Spleen (tissue), 11 donors: ENCODE results near the gene PGF. TPM values are rescaled to one million over a fixed set of nuclear protein-coding genes. Genes with fewer than 3 reads are reported as not detected.

Experiments used
- DNase-seq: peaks from one replicate; pipeline ENCODE4 v3.0.0-alpha.2; 2020
- H3K27ac ChIP-seq, 8 donors: fragments of 200-600 bp; sonication (generic) in 7 of 8; 1 replicate in 4 of 8; 2 replicates in 4 of 8; pipeline versions ENCODE4 v1.5.0 to v1.8.0; 2016 to 2021; ENCODE audit warnings: inconsistent platforms in 4 of 8, mild to moderate bottlenecking in 4 of 8, moderate library complexity in 1 of 8
- H3K27me3 ChIP-seq, 7 donors: fragments of 200-600 bp; sonication (generic) in 6 of 7; replicated peaks in 1 of 7; 1 replicate in 4 of 7; 2 replicates in 3 of 7; pipeline versions ENCODE4 v1.5.0 to v1.8.0; 2016 to 2021; ENCODE audit warnings: inconsistent platforms in 3 of 7, mild to moderate bottlenecking in 1 of 7
- H3K36me3 ChIP-seq, 6 donors: fragments of 200-600 bp; sonication (generic) in 5 of 6; 1 replicate in 4 of 6; 2 replicates in 2 of 6; pipeline versions ENCODE4 v1.5.0 to v1.8.0; 2016 to 2021; ENCODE audit warnings: inconsistent platforms in 2 of 6
- H3K4me1 ChIP-seq, 6 donors: fragments of 200-600 bp; sonication (generic) in 5 of 6; 1 replicate in 3 of 6; 2 replicates in 3 of 6; pipeline versions ENCODE4 v1.5.0 to v1.8.0; 2016 to 2021; ENCODE audit warnings: inconsistent platforms in 3 of 6
- H3K4me3 ChIP-seq, 8 donors: fragments of 200-600 bp; sonication (generic) in 7 of 8; 1 replicate in 4 of 8; 2 replicates in 4 of 8; pipeline versions ENCODE4 v1.5.0 to v1.8.0; 2016 to 2021; ENCODE audit warnings: inconsistent platforms in 4 of 8, mild to moderate bottlenecking in 4 of 8, moderate library complexity in 2 of 8
- H3K9me3 ChIP-seq, 8 donors: fragments of 200-600 bp; sonication (generic) in 7 of 8; 1 replicate in 4 of 8; 2 replicates in 4 of 8; pipeline versions ENCODE4 v1.5.0 to v1.8.0; 2016 to 2021; ENCODE audit warnings: inconsistent platforms in 4 of 8
- CTCF ChIP-seq, 11 experiments: fragments of 200-600 bp in 7 of 11; fragments of 450-650 bp in 4 of 11; sonication (generic) in 4 of 11; IDR thresholded peaks in 8 of 11; conservative IDR thresholded peaks in 3 of 11; 1 replicate in 7 of 11; 2 replicates in 4 of 11; pipeline versions ENCODE4 v1.4.0 to v1.8.0; 2016 to 2021; ENCODE audit warnings: antibody characterized with exemption in 11 of 11, inconsistent platforms in 4 of 11, mild to moderate bottlenecking in 1 of 11
- POLR2A ChIP-seq, 3 donors: fragments of 450-650 bp; IDR thresholded peaks; one replicate each; pipeline ENCODE4 v1.5.1; 2017; ENCODE audit warnings: antibody characterized with exemption in 3 of 3, mild to moderate bottlenecking in 1 of 3
- POLR2AphosphoS5 ChIP-seq, 3 donors: sonication (generic); formaldehyde crosslinking; IDR thresholded peaks; one replicate each; pipeline ENCODE4 v1.5.1; 2017; ENCODE audit warnings: antibody characterized with exemption in 3 of 3
- WGBS, 5 donors: extraction: QIAGEN DNeasy Blood & Tissue Kit in 3 of 5; methylation state at CpG; one replicate each; pipeline versions ENCODE4 v1.1.5 to v1.1.7; 2013 to 2018; 5-methylcytosine and 5-hydroxymethylcytosine counted together
- intact Hi-C: fragments of 100-400 bp; cut with DNase I; formaldehyde crosslinking; loops from one replicate; pipeline ENCODE4 v1.15.0; 2023; ENCODE audit warnings: low total_unique reads
- polyA plus RNA-seq, 3 donors: library from polyadenylated mRNA; stranded (reverse); fragments of 200-250 nt; gene quantifications; one replicate each; pipeline ENCODE4 v1.2.1, GENCODE V29; 2013
- total RNA-seq, 7 donors: library from RNA; depleted of rRNA in 3 of 7; stranded (reverse); fragments of >200 nt in 3 of 7; fragmentation: NEBNext Ultra II Directional in 4 of 7; extraction: Animal tissue kit (Norgen Biotek cat#: 25700) in 4 of 7; gene quantifications; one replicate each; pipeline versions ENCODE4 v1.1.0 to v1.2.1, GENCODE V29; 2016 to 2021
- donor health status: healthy with polysubstance abuse.
- donor health status: DM: no; HTN: no; CAD: no; lungs with moderate emphysema.
- donor health status: DM: no; HTN: no; CAD: no.
- donor health status: Bipolar disorder and iron deficiency.
- donor health status: healthy.
- donor health status: DM: no; HTN: no; CAD: no.
- donor health status: DM: yes; HTN: yes; CAD: no.

PGF gene
- total and polyA plus RNA-seq, 10 donors, result 0.87 to 7.7 (median 2.7) TPM

GRCh38 chr14:74988131-74988530 is 32.7 kb upstream of the PGF start:
- TF ChIP-seq CTCF (IDR thresholded peaks at IDR 0.05 in 8 of 11, conservative IDR thresholded peaks at IDR 0.05 in 3 of 11), result no peak
- no peak for TF ChIP-seq POLR2AphosphoS5 (IDR thresholded peaks at IDR 0.05)
- TF ChIP-seq POLR2A (IDR thresholded peaks at IDR 0.05), result no peak
- Histone ChIP-seq H3K36me3 (no peaks in the 10 kb centered on the region), H3K9me3 (no peaks in the 10 kb centered on the region), H3K4me3 (no peak overlapping the region), H3K27me3 (no peaks in the 10 kb centered on the region), H3K4me1 (no peaks in the 10 kb centered on the region), H3K27ac (no peak overlapping the region)
- DNase-seq, result no peak
- 73 to 83% (median 78%) methylated on average over 4 of the region's 4 CpGs for WGBS, 5 donors
- intact Hi-C loops, result no loop called here

- no peak for DNase-seq
- intact Hi-C loops, result no loop called here
These were observed 30.4 kb upstream of the PGF start for GRCh38 chr14:74985806-74986205.

GRCh38 chr14:74985028-74985310 is 29.6 kb upstream of the PGF start:
- intact Hi-C loops, result no loop called here
- Histone ChIP-seq H3K27ac (no peak overlapping the region), H3K4me3 (no peak overlapping the region), H3K36me3 (no peaks in the 10 kb centered on the region), H3K4me1 (peaks cover 0 to 10% (median 0%) of the 10 kb centered on the region in 6 donors), H3K27me3 (no peaks in the 10 kb centered on the region), H3K9me3 (no peaks in the 10 kb centered on the region)
- no peak for TF ChIP-seq POLR2A (IDR thresholded peaks at IDR 0.05)
- no peak for TF ChIP-seq POLR2AphosphoS5 (IDR thresholded peaks at IDR 0.05)
- no peak for TF ChIP-seq CTCF (IDR thresholded peaks at IDR 0.05 in 8 of 11, conservative IDR thresholded peaks at IDR 0.05 in 3 of 11)
- no peak for DNase-seq
- 59 to 82% (median 68%) methylated on average over 7 to 10 of the region's 10 CpGs for WGBS, 5 donors

More at GRCh38 chr14:74985806-74986205, 30.4 kb upstream of the PGF start:
- Histone ChIP-seq H3K36me3 (no peaks in the 10 kb centered on the region), H3K27ac (no peak overlapping the region), H3K27me3 (no peaks in the 10 kb centered on the region), H3K4me1 (peaks cover 0 to 7% (median 0%) of the 10 kb centered on the region in 6 donors), H3K4me3 (no peak overlapping the region), H3K9me3 (no peaks in the 10 kb centered on the region)
- 86 to 97% (median 90%) methylated on average over 6 of the region's 6 CpGs for WGBS, 5 donors
- TF ChIP-seq POLR2AphosphoS5 (IDR thresholded peaks at IDR 0.05), result no peak
- no peak for TF ChIP-seq POLR2A (IDR thresholded peaks at IDR 0.05)
- TF ChIP-seq CTCF (IDR thresholded peaks at IDR 0.05 in 8 of 11, conservative IDR thresholded peaks at IDR 0.05 in 3 of 11), result no peak

- WGBS, 5 donors, result 81 to 94% (median 88%) methylated on average over 8 to 16 of the region's 16 CpGs
- no peaks in the 10 kb centered on the region for H3K9me3 ChIP-seq
- no peak for DNase-seq
- no peak overlapping the region for H3K4me3 ChIP-seq
- no peaks in the 10 kb centered on the region for H3K36me3 ChIP-seq
- peaks cover 0 to 10% (median 0%) of the 10 kb centered on the region in 6 donors for H3K4me1 ChIP-seq
- no peaks in the 10 kb centered on the region for H3K27me3 ChIP-seq
- intact Hi-C loops, result no loop called here
- H3K27ac ChIP-seq, result no peak overlapping the region
- no peak for TF ChIP-seq POLR2A (IDR thresholded peaks at IDR 0.05)
- no peak for TF ChIP-seq POLR2AphosphoS5 (IDR thresholded peaks at IDR 0.05)
These were observed 29.0 kb upstream of the PGF start for GRCh38 chr14:74984236-74985027.
